Sigmoid colon (tissue), 7 donors: ENCODE data around the gene MYOC. TPM values are rescaled to one million over a fixed set of nuclear protein-coding genes. Genes with fewer than 3 reads are reported as not detected.

Experiments used
- DNase-seq: peaks from one replicate; pipeline ENCODE4 v3.0.0-alpha.2; 2019
- H3K27ac ChIP-seq, 4 donors: fragments of 200-600 bp; sonication (generic); one replicate each; pipeline ENCODE4 v1.5.1; 2016 to 2019; ENCODE audit warnings: mild to moderate bottlenecking in 1 of 4
- H3K27me3 ChIP-seq, 3 donors: fragments of 200-600 bp; sonication (generic); one replicate each; pipeline ENCODE4 v1.5.1; 2019; ENCODE audit warnings: mild to moderate bottlenecking in 1 of 3
- H3K36me3 ChIP-seq, 4 donors: fragments of 200-600 bp; sonication (generic); one replicate each; pipeline ENCODE4 v1.5.1; 2016 to 2019
- H3K4me1 ChIP-seq, 4 donors: fragments of 200-600 bp; sonication (generic); one replicate each; pipeline ENCODE4 v1.5.1; 2017 to 2019
- H3K4me3 ChIP-seq, 4 donors: fragments of 200-600 bp; sonication (generic); one replicate each; pipeline ENCODE4 v1.5.1; 2017 to 2019; ENCODE audit warnings: mild to moderate bottlenecking in 2 of 4, moderate library complexity in 1 of 4
- H3K9me3 ChIP-seq, 4 donors: fragments of 200-600 bp in 3 of 4; sonication (generic) in 3 of 4; one replicate each; pipeline versions ENCODE4 v1.5.1 to v1.6.1; 2013 to 2019
- EP300 ChIP-seq, 4 donors: sonication (generic); formaldehyde crosslinking; IDR thresholded peaks; one replicate each; pipeline ENCODE4 v1.6.1; 2017; ENCODE audit warnings: antibody characterized with exemption in 4 of 4
- POLR2A ChIP-seq, 2 donors: fragments of 450-650 bp; IDR thresholded peaks; one replicate each; pipeline ENCODE4 v1.6.1; 2016; ENCODE audit warnings: antibody characterized with exemption in 2 of 2, mild to moderate bottlenecking in 2 of 2, moderate library complexity in 2 of 2
- POLR2AphosphoS5 ChIP-seq, 4 donors: sonication (generic); formaldehyde crosslinking; IDR thresholded peaks; one replicate each; pipeline ENCODE4 v1.6.1; 2017; ENCODE audit warnings: antibody characterized with exemption in 4 of 4
- WGBS, 2 donors: extraction: QIAGEN DNeasy Blood & Tissue Kit; methylation state at CpG; one replicate each; pipeline ENCODE4 v1.1.7; 2013; 5-methylcytosine and 5-hydroxymethylcytosine counted together
- intact Hi-C: fragments of 100-400 bp; cut with DNase I; formaldehyde crosslinking; loops from one replicate; pipeline ENCODE4 v1.15.1; 2023
- polyA plus RNA-seq, 3 donors: library from polyadenylated mRNA; stranded (reverse); fragments of 200-250 nt; gene quantifications; one replicate each; pipeline ENCODE4 v1.2.3, GENCODE V29; 2013
- total RNA-seq, 4 donors: library from RNA; depleted of rRNA; stranded (reverse); fragments of >200 nt; gene quantifications; one replicate each; pipeline ENCODE4 v1.1.0, GENCODE V29; 2016
- TF ChIP-seq, protein P1 (sequence below), 4 experiments: fragments of 450-650 bp in 3 of 4; fragments of 200-600 bp in 1 of 4; IDR thresholded peaks; one replicate each; pipeline ENCODE4 v1.5.1; 2016 to 2019; ENCODE audit warnings: antibody characterized with exemption in 4 of 4, mild to moderate bottlenecking in 3 of 4, moderate library complexity in 2 of 4
- donor health status: healthy with polysubstance abuse.
- donor health status: Bipolar disorder and iron deficiency.
- donor health status: healthy.

Gene MYOC
- total and polyA plus RNA-seq, 7 donors: 0.50 to 31.0 (median 6.7) TPM; not detected in 1

DNA sequence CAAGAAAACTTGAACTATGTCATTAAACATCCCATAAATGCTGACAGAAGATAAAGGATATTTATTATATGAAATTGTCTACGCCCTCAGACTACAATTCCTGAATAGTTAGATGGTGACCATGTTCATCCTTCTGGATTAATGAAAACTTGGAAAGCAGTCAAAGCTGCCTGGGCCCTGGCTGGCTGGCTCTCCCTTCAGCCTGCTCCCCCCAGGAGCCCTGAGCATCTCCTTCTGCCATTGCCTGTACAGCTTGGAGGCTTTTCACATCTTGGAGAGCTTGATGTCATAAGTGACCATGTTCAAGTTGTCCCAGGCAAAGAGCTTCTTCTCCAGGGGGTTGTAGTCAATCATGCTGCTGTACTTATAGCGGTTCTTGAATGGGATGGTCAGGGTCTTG lies 16.8 kb downstream of the MYOC start:
- WGBS, 2 donors: 82 to 88% methylated on average over 2 of the region's 2 CpGs
- Histone ChIP-seq H3K4me3 (no peak overlapping the region), H3K27me3 (no peaks in the 10 kb centered on the region), H3K9me3 (no peaks in the 10 kb centered on the region), H3K36me3 (no peaks in the 10 kb centered on the region), H3K27ac (no peak overlapping the region), H3K4me1 (no peaks in the 10 kb centered on the region)
- DNase-seq: no peak
- TF ChIP-seq EP300 (IDR thresholded peaks at IDR 0.05): no peak
- TF ChIP-seq, protein P1, sequence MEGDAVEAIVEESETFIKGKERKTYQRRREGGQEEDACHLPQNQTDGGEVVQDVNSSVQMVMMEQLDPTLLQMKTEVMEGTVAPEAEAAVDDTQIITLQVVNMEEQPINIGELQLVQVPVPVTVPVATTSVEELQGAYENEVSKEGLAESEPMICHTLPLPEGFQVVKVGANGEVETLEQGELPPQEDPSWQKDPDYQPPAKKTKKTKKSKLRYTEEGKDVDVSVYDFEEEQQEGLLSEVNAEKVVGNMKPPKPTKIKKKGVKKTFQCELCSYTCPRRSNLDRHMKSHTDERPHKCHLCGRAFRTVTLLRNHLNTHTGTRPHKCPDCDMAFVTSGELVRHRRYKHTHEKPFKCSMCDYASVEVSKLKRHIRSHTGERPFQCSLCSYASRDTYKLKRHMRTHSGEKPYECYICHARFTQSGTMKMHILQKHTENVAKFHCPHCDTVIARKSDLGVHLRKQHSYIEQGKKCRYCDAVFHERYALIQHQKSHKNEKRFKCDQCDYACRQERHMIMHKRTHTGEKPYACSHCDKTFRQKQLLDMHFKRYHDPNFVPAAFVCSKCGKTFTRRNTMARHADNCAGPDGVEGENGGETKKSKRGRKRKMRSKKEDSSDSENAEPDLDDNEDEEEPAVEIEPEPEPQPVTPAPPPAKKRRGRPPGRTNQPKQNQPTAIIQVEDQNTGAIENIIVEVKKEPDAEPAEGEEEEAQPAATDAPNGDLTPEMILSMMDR (IDR thresholded peaks at IDR 0.05): no peak
- TF ChIP-seq POLR2AphosphoS5 (IDR thresholded peaks at IDR 0.05): no peak
- no peak for TF ChIP-seq POLR2A (IDR thresholded peaks at IDR 0.05)
- intact Hi-C loops: no loop called here

DNA sequence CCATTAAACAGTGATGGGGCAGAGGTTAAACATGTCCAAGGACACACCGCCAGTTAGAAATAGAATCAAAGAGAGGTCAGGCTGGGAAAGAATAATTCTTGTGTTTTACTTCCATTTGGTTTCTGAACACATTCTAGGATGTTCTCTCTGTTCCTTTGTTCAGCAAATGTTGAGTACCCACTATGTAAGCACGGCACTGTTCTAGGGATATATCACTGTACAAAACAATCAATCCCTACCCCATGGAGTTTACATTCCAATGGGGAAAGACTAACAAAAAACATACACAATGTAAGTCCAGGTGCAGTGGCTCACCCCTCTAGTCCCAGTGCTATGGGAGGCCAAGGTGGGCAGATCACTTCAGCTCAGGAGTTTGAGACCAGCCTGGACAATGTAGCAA lies 24.3 kb downstream of the MYOC start:
- no peak for TF ChIP-seq POLR2A (IDR thresholded peaks at IDR 0.05)
- no peak for TF ChIP-seq POLR2AphosphoS5 (IDR thresholded peaks at IDR 0.05)
- TF ChIP-seq, protein P1 (IDR thresholded peaks at IDR 0.05): no peak
- TF ChIP-seq EP300 (IDR thresholded peaks at IDR 0.05): no peak
- Histone ChIP-seq H3K9me3 (no peaks in the 10 kb centered on the region), H3K4me3 (no peak overlapping the region), H3K4me1 (no peaks in the 10 kb centered on the region), H3K27me3 (no peaks in the 10 kb centered on the region), H3K27ac (no peak overlapping the region), H3K36me3 (no peaks in the 10 kb centered on the region)
- WGBS, 2 donors: 88 to 93% methylated on average over 2 of the region's 2 CpGs
- DNase-seq: no peak
- intact Hi-C loops: no loop called here

DNA sequence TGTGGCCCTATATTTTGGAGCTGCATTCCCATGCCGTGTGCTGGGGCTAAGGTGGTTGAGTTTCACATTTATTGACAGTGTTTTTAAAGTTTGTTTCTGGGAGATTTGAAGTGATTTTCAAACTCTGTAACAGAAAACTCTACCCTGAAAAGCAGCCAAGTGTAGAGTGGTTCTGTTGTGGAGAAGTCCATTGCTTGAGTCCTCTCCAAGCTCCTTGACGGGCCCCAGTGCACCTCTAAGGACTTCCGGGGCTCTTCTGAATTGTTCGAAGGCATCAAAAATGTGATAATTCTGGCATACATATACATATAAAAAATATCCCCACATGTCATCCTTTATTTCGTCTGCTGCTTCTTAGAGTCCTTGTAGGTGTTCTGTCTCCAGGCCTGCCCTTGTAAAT lies 25.5 kb downstream of the MYOC start:
- 74 to 83% methylated on average over 5 of the region's 5 CpGs for WGBS, 2 donors
- Histone ChIP-seq H3K27ac (no peak overlapping the region), H3K27me3 (no peaks in the 10 kb centered on the region), H3K36me3 (no peaks in the 10 kb centered on the region), H3K9me3 (no peaks in the 10 kb centered on the region), H3K4me1 (no peaks in the 10 kb centered on the region), H3K4me3 (no peak overlapping the region)
- TF ChIP-seq POLR2AphosphoS5 (IDR thresholded peaks at IDR 0.05) (no peak), POLR2A (IDR thresholded peaks at IDR 0.05) (no peak), EP300 (IDR thresholded peaks at IDR 0.05) (no peak)
- TF ChIP-seq, protein P1 (IDR thresholded peaks at IDR 0.05): no peak
- intact Hi-C loops: no loop called here
- DNase-seq: no peak

DNA sequence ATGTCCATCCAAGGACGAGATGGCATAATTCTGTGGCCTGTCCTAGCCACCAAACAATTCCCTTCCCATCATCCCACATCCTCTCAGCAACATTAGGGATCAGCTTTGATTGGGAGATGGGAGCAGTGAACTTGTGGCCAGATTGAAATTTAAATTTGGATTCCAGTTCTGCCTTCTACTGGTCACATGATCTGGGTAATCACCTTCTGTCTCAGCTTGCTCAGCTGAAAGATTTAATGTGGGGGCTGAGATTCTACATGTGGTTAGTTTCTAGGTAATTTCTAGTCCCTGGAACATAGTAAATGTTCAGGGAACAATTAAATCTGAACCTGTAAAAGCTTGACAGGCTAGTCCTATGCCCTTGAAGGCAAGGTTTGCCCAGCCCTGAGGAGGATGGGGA lies 27.3 kb downstream of the MYOC start:
- Histone ChIP-seq H3K9me3 (no peaks in the 10 kb centered on the region), H3K4me1 (no peaks in the 10 kb centered on the region), H3K36me3 (no peaks in the 10 kb centered on the region), H3K4me3 (no peak overlapping the region), H3K27ac (no peak overlapping the region), H3K27me3 (no peaks in the 10 kb centered on the region)
- TF ChIP-seq POLR2AphosphoS5 (IDR thresholded peaks at IDR 0.05) (no peak), POLR2A (IDR thresholded peaks at IDR 0.05) (no peak), EP300 (IDR thresholded peaks at IDR 0.05) (no peak)
- TF ChIP-seq, protein P1 (IDR thresholded peaks at IDR 0.05): no peak
- 80 to 88% methylated on average over 1 of the region's 1 CpG for WGBS, 2 donors
- DNase-seq: no peak
- intact Hi-C loops: no loop called here

DNA sequence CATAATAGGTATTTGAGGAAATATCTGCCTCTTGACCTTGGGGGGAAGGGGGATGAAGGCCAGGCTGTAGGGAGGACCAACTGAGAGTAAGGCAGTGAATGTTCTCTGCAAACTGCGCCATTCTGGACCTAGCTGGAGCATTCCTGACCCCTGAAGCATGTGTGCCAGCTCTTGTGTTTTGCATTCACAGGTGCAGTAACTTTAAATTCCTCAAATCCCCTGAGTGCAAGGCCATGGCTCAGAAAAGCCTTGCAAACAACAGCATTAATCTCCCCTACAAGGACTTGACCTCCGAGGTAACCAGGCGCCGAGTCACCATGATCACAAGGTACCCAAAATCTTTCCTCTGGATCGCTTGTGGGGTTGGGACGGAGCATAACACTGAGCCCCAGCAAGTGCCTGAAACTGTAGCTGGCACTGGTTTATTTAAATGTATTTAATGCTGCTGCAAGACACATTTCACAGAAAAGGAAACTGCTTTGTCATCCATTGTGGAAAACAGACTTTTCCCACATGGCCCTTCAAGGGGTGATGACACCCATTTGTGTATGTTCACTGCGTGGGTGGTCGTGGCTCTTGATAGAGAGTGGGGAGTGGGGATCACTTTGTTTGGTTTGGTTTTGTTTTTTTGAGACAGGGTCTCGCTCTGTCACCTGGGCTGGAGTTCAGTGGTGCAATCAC lies 28.7 kb downstream of the MYOC start:
- Histone ChIP-seq H3K4me3 (no peak overlapping the region), H3K36me3 (no peaks in the 10 kb centered on the region), H3K27me3 (no peaks in the 10 kb centered on the region), H3K9me3 (no peaks in the 10 kb centered on the region), H3K27ac (no peak overlapping the region), H3K4me1 (no peaks in the 10 kb centered on the region)
- intact Hi-C loops: no loop called here
- DNase-seq: no peak
- TF ChIP-seq, protein P1 (IDR thresholded peaks at IDR 0.05): no peak
- TF ChIP-seq POLR2A (IDR thresholded peaks at IDR 0.05) (no peak), POLR2AphosphoS5 (IDR thresholded peaks at IDR 0.05) (no peak), EP300 (IDR thresholded peaks at IDR 0.05) (no peak)
- WGBS, 2 donors: 77 to 86% methylated on average over 9 of the region's 9 CpGs
